SK-N-MC (cell line): Measurements from ENCODE around the gene NRCAM.

ENCODE experiments used
- EZH2 ChIP-seq: fragments of 200-600 bp; sonication (generic); IDR thresholded peaks from one replicate; pipeline ENCODE4 v1.6.1; 2017; ENCODE audit warnings: antibody characterized with exemption
- FOXP2 ChIP-seq: optimal IDR thresholded peaks from 2 replicates; pipeline ENCODE3; 2011; ENCODE audit warnings: mild to moderate bottlenecking, moderate library complexity; ENCODE audit not compliant: insufficient read depth; ENCODE audit errors: extremely low read length, control extremely low read depth
- POLR2AphosphoS5 ChIP-seq: IDR thresholded peaks from 2 replicates; pipeline ENCODE4 v1.6.1; 2012; ENCODE audit warnings: mild to moderate bottlenecking, low read depth, low read length, borderline replicate concordance

- TF ChIP-seq POLR2AphosphoS5 = no peak
- no peak for TF ChIP-seq EZH2
- no peak for TF ChIP-seq FOXP2
Measured at GRCh38 chr7:108347616-108348015, 108.6 kb downstream of the NRCAM start.
